A549 (cell line): ENCODE measurements around the gene HAND1.

Experiments used
- CBX8 ChIP-seq: fragments of 200-600 bp; sonication (generic); IDR thresholded peaks from 2 replicates; pipeline ENCODE4 v1.6.1; 2016
- EP300 ChIP-seq, 2 experiments: fragments of >200 bp; sonication (Bioruptor Twin); formaldehyde crosslinking; IDR thresholded peaks; 2 replicates in 1 of 2; 3 replicates in 1 of 2; pipeline ENCODE4 v1.6.1; 2016 to 2017
- MYC ChIP-seq: IDR thresholded peaks from 2 replicates; pipeline ENCODE4 v1.6.1; 2012; ENCODE audit warnings: mild to moderate bottlenecking, inconsistent platforms, low read length, improper control_type of control experiment, borderline replicate concordance
- POLR2A ChIP-seq: IDR thresholded peaks from 2 replicates; pipeline ENCODE4 v1.6.1; 2012; ENCODE audit warnings: mild to moderate bottlenecking, low read length
- RAD21 ChIP-seq, 2 experiments: fragments of >200 bp in 1 of 2; sonication (Bioruptor Twin) in 1 of 2; formaldehyde crosslinking in 1 of 2; IDR thresholded peaks in 1 of 2; conservative IDR thresholded peaks in 1 of 2; 2 replicates in 1 of 2; 3 replicates in 1 of 2; pipeline ENCODE4 v1.6.1; 2012 to 2018; ENCODE audit warnings: inconsistent platforms in 1 of 2
- RFX5 ChIP-seq: fragments of 450-650 bp; IDR thresholded peaks from 2 replicates; pipeline ENCODE4 v1.7.1; 2014; ENCODE audit warnings: antibody characterized with exemption, mild to moderate bottlenecking, moderate library complexity
- TF ChIP-seq, protein P1 (sequence below): fragments of >200 bp; sonication (Bioruptor Twin); formaldehyde crosslinking; IDR thresholded peaks from 3 replicates; pipeline ENCODE4 v1.5.1; 2016
- TF ChIP-seq, protein P2 (sequence below): IDR thresholded peaks from 2 replicates; pipeline ENCODE4 v1.6.1; 2012
- TF ChIP-seq, protein P3 (sequence below): fragments of 150-350 bp; IDR thresholded peaks from 2 replicates; pipeline ENCODE4 v1.6.1; 2014; ENCODE audit warnings: low read depth, mild to moderate bottlenecking, low read length
- TF ChIP-seq, protein P4 (sequence below): fragments of 450-650 bp; IDR thresholded peaks from 2 replicates; pipeline ENCODE4 v1.6.1; 2014; ENCODE audit warnings: antibody characterized with exemption
- TF ChIP-seq, protein P5 (sequence below): fragments of 200-600 bp; sonication (generic); IDR thresholded peaks from 2 replicates; pipeline ENCODE4 v1.6.1; 2016; ENCODE audit warnings: antibody characterized with exemption, mild to moderate bottlenecking, moderate library complexity

DNA sequence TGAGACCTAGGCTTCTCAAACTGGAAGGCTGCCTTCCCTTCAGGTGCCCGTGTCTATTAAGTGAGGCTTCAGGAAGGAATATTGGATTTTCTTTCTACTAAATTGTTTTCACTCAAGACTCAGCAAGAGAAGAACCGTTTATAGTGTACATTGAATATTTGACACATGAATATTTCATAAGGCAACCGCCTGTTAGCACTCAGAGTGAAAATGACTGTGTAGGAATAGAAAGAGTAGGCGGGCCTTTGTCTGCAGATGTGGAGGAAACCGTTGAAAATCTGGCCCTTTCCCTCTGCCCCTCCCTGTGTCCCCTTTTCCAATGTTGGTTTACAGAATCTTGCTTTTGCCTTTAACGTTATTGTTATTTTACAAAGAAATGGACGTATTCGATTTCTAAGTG, 26.1 kb downstream of the HAND1 start:
- TF ChIP-seq, protein P1, sequence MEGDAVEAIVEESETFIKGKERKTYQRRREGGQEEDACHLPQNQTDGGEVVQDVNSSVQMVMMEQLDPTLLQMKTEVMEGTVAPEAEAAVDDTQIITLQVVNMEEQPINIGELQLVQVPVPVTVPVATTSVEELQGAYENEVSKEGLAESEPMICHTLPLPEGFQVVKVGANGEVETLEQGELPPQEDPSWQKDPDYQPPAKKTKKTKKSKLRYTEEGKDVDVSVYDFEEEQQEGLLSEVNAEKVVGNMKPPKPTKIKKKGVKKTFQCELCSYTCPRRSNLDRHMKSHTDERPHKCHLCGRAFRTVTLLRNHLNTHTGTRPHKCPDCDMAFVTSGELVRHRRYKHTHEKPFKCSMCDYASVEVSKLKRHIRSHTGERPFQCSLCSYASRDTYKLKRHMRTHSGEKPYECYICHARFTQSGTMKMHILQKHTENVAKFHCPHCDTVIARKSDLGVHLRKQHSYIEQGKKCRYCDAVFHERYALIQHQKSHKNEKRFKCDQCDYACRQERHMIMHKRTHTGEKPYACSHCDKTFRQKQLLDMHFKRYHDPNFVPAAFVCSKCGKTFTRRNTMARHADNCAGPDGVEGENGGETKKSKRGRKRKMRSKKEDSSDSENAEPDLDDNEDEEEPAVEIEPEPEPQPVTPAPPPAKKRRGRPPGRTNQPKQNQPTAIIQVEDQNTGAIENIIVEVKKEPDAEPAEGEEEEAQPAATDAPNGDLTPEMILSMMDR, result no peak
- TF ChIP-seq POLR2A, result no peak
- TF ChIP-seq CBX8, result no peak
- no peak for TF ChIP-seq RAD21 (conservative IDR thresholded peaks at IDR 0.05 in 1 of 2, IDR thresholded peaks at IDR 0.05 in 1 of 2)
- TF ChIP-seq, protein P2, sequence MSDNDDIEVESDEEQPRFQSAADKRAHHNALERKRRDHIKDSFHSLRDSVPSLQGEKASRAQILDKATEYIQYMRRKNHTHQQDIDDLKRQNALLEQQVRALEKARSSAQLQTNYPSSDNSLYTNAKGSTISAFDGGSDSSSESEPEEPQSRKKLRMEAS, result no peak
- TF ChIP-seq RFX5, result no peak
- TF ChIP-seq, protein P3, sequence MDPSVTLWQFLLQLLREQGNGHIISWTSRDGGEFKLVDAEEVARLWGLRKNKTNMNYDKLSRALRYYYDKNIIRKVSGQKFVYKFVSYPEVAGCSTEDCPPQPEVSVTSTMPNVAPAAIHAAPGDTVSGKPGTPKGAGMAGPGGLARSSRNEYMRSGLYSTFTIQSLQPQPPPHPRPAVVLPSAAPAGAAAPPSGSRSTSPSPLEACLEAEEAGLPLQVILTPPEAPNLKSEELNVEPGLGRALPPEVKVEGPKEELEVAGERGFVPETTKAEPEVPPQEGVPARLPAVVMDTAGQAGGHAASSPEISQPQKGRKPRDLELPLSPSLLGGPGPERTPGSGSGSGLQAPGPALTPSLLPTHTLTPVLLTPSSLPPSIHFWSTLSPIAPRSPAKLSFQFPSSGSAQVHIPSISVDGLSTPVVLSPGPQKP, result no peak
- TF ChIP-seq, protein P4, sequence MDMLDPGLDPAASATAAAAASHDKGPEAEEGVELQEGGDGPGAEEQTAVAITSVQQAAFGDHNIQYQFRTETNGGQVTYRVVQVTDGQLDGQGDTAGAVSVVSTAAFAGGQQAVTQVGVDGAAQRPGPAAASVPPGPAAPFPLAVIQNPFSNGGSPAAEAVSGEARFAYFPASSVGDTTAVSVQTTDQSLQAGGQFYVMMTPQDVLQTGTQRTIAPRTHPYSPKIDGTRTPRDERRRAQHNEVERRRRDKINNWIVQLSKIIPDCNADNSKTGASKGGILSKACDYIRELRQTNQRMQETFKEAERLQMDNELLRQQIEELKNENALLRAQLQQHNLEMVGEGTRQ, result no peak
- TF ChIP-seq, protein P5, sequence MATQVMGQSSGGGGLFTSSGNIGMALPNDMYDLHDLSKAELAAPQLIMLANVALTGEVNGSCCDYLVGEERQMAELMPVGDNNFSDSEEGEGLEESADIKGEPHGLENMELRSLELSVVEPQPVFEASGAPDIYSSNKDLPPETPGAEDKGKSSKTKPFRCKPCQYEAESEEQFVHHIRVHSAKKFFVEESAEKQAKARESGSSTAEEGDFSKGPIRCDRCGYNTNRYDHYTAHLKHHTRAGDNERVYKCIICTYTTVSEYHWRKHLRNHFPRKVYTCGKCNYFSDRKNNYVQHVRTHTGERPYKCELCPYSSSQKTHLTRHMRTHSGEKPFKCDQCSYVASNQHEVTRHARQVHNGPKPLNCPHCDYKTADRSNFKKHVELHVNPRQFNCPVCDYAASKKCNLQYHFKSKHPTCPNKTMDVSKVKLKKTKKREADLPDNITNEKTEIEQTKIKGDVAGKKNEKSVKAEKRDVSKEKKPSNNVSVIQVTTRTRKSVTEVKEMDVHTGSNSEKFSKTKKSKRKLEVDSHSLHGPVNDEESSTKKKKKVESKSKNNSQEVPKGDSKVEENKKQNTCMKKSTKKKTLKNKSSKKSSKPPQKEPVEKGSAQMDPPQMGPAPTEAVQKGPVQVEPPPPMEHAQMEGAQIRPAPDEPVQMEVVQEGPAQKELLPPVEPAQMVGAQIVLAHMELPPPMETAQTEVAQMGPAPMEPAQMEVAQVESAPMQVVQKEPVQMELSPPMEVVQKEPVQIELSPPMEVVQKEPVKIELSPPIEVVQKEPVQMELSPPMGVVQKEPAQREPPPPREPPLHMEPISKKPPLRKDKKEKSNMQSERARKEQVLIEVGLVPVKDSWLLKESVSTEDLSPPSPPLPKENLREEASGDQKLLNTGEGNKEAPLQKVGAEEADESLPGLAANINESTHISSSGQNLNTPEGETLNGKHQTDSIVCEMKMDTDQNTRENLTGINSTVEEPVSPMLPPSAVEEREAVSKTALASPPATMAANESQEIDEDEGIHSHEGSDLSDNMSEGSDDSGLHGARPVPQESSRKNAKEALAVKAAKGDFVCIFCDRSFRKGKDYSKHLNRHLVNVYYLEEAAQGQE, result no peak
- no peak for TF ChIP-seq MYC
- no peak for TF ChIP-seq EP300 (IDR thresholded peaks at IDR 0.05)
